HG03442 (cell line): Measurements from ENCODE around the gene PSAT1.
A peak's percentile ranks its signal among the peaks of the same experiment; 100 is the strongest.

Experiments used
- ATAC-seq: cut with Tn5 transposase; IDR thresholded peaks from one replicate; pipeline ENCODE4 v1.9.1; 2021; ENCODE audit warnings: mild to moderate bottlenecking, moderate library complexity; ENCODE audit not compliant: unreplicated experiment

Gene PSAT1

DNA sequence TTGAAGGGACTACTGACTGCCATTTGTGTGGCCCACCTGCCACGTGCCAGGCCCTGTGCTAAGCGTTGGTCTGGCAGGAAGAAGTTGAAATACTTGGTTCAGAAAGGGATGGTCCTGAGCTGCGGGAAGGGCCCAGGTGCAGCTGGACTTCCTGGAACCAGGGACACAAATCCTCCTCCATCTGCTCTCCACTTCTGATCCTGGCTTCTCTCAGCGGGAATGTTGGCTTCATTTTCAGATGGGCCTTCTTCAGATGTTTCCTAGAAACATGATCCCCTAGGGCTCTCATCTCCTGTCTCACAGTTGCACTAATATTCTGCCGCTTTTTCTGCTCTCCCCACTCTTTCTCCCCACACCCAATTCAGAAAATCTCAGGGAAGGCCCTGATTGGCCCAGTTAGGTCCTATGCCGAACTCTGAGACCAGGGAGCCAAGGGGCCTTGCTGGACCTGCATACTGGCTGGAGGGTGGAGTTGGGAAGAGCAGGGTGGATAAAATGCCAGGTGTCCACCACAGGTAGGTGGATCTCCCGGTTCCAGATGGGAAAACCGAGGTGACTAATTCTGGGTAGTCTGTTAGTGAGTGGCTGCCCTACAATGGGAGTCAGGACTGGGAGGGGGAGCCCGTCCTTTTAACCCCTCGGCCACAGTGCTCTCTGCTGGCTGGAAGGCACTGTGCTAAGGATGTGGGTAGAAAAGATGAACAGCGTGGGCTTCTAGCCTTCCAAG lies 19.4 kb downstream of the PSAT1 start:
- no peak for ATAC-seq

DNA sequence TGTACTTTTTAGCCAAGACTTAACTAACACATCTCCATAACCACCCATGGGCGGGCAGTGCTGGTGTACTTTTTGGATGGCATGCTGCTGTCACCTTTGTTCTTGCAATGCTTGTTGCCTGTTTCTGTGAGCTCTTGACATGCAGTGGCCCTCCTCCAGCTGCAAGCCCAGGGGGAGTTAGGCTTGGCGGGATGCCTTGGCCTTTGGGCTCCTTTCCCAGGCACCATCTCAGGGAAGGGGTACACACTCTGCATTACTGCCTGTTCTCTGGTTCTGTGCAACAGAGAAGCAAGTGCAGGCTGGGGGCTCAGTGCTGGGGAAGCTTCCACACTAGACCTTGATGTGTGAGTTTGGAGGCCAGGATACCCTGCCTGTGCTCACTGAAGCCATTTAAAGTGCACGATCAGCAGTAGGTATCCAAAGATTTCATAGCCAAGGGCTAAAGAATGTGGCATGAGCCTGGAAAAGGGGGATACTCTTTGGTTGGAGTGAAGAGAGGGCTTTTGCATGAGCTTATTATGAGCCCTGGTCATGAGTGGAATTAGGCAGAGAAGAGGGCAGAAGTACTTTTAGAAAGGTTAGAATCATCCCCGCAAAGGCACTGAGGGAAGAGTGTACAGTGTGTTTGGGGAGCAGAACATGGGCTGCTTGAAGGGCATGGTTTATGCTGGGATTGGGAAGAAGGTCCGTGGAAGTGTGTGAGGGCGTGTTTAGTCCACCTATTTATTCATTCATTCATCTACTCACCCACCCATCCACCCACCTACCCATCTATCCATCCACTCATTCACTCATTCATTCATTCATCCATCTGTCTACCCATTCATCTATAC lies 22.5 kb downstream of the PSAT1 start:
- no peak for ATAC-seq

DNA sequence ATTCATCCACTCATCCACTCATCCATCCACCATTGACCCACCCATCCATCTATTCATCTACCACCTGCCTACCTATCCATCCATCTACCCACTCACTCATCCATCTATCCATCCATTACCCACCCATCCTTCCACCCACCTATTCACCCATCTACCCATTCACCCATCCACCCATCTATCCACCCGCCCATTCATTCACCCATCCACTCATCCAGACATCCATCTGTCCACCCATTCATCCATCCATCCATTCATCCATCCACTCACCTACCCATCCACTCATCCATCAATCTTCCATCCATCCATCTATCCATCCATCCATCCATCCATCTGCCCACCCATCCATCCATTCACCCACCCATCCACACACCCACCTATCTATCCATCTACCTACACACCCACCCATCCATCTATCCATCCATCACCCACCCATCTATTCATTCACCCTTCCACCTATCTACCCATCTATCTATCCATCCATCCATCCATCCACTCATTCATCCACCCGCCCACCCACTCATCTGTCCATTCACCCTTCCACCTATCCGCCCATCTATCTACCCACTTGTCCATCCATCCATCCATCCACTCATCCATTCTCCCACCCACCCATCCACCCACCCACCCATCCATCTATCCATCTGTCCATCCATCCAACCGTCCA lies 23.2 kb downstream of the PSAT1 start:
- no peak for ATAC-seq

DNA sequence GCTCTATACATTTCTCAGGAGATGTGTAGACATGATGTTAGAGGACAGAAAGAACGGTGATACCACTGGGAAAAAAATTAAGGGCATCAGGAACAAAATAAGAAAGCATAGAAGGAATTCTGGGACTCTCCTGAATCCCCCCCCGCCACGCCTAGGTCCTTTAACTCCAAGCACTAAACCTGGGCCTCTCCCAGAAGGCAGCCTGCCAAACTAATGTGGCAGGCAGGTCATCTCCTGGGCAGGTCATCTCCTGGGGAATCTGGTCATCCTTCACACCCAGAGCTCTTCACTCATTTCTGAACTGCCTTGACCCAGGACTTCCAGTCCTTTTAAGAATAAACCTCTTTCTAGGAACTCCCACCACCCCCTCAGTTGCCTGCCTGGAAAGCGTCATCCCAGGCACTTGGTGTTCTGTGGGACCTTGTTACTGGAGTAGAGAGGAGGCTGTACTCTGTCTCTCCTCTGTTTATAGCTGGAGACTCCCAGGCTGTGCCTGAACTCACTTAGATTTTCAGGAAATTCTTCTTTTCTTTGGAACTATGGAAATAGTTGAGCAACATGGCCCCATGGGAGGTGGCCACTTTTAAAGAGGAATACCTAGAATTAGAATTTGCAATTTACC lies 24.1 kb downstream of the PSAT1 start:
- no peak for ATAC-seq

DNA sequence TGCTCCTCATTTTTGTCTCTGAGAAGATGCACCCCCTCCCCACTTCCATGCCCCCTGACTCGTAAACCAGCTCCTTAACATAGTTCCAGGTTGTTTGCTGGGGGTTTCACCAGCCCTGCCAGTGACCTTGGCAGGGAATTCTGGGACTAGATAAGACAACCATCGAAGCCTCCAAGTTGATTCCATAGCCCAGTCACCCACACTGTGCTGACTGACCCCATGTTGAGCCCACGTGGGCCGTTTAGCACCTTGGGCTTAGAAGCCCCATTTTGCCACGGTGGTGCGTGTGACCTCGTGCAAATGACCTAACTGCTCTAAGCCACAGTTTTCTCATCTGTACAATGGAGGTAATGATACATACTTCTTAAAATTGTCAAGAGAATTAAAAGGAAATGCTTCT lies 24.6 kb downstream of the PSAT1 start:
- ATAC-seq, result no peak

DNA sequence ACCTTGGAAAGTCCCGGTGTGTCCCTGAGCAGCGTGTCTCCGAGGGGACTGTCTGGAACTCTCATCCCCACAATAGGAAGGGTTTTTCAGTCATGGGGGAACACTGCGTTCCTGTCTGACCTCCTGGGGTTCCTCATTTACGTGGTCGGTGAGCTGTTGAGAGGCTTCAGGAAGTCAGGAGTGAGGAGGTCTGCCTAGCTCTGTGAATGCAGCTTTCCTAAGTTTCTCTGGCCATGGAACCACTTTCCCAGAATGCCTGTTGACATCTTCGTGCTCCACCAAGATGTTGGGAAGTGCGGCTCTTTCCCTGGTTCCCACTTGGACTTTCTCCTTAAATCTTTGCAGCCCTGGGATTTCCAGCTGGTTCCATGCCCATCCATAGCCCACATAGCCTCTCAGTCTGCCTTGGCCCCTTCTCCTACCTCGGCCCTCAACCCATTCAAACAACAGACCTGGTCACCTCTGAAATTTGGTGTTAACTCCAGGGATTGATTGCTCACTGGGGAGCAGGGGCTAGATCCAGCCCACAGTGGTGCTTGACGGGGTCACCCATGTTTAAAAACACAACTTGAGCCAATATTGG lies 27.2 kb downstream of the PSAT1 start:
- no peak for ATAC-seq

DNA sequence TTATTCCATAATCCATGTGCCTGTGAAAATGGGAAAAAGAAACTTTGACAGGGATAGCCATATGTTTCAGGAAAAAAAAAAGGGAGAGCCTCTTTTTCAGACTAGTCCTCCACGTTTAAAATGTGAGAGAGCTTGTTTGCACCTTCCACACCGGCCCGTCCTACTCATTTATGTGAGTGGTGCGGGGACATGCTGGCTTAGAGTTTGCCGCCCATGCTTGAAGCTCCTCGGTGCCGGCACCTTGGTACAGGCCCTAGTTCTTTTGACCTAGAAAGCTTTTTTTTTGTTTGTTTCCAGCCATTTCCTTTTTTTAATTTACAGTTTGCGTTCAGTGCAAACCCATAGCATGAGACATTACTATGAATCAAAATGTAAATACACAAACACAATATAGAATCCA lies 27.8 kb downstream of the PSAT1 start:
- ATAC-seq, result no peak

DNA sequence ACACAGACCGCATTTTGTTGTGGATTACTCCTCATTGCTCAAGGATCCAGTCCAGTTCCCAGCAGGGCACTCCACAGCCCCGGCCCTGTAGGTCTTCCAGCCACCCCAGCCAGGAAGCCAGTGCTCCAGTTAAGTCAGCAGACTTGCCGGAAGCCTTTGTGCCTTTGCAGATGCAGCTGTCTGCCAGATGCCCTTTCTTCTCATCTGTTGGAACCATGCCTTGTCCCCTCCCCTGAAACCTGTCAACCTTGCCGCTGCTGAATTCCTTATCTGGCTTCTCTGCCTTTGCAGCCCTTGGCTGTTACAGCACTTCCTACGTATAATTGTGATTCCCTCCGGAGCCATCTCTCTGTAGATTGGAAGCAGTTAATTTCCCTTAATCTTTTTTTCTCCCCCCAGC lies 28.4 kb downstream of the PSAT1 start:
- no peak for ATAC-seq

DNA sequence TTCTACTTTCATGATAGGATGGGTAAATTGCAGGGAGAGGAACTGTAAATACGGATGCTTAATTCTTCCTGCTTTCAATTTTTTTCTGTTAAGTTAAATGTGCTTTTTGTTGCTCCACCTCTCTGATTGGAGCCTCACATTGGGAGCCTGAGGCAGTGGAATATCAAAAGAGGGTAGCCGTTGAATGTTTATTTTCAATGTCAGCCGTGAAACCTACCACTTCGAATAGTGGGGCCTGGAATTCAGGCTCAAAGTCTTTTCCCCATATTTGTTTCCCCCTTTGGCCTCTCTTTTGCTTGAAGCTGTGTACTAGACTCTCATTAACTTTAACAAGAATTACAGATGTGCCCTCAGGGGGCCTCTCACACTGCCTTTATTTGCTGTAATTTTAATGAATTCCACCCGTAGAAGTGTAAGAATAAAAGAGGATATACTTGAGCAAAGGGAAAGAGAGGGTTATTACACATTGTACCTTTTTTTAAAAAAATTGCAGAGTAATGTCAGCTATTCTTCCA lies 29.0 kb downstream of the PSAT1 start:
- no peak for ATAC-seq

DNA sequence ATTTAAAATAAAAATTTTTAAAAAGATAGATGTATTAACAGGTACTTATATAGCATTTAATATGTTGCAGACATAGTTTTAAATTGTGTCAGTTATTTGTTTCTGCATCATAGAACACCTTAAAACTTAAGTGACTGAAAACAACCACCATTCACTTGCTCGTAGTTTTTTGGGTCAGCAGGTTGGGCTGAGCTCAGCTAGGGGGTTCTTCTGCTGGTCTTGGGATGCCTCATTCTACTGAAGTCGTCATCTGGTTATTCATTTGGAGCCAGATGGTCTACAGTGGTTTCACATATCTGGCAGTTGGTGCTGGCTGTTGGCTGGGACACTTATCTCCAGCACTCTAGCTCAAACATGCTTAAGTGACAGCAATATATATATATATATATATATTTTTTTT lies 29.6 kb downstream of the PSAT1 start:
- ATAC-seq, result no peak

DNA sequence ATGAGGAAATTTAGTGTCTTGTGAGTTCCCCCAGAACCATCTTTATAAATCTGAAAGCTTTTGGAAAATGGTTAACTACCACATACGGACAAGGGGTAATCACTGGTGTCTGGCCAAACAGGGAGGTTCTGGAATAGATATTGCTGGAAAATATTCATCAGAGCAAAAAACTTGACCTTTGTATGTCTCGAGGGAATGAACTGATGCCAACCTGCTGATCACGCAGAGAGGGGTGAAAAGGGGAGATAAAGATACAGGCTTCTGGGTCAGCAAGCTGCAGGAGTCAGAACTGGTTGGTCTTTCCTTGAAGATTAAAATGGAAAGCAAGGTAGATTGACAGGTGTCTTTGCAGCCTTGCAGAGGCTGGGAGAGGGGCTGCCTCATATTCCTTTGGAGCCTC lies 35.5 kb downstream of the PSAT1 start:
- no peak for ATAC-seq

DNA sequence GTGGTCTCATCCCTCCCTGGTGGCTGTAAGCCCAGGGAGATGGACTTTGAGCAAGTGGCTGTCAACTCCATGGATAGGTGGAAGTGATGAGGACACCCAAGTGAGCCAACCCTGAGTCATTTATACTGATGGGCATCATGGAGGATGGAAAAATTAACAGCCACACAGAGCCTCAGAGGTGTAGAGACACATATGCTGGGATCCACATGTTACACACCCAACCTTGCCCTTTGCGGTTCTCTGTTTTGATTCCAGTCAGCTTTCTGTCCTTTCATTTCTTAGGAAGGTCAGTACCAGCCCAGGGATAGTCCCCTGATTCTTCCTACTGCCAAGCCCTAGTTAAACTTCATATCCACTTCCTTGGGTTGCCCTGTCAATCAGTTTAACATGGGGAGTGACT lies 51.9 kb downstream of the PSAT1 start:
- no peak for ATAC-seq

DNA sequence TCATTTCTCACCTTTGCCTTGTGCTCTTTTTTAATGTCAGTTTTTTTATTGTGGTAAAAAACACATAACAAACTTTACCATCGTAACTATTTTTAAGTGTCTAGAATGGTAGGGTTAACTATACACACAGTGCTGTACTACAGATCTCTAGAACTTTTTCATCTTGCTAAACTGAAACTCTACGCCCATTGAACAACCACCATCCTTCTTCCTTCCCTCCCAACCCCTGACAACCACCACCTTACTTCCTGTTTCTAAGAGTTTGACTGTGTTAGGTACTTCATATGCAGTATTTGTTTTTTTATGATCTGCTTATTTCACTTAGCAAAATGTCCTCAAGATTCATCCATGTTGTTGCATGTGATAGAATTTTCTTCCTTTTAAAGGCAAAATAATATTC lies 54.9 kb downstream of the PSAT1 start:
- ATAC-seq, result no peak

DNA sequence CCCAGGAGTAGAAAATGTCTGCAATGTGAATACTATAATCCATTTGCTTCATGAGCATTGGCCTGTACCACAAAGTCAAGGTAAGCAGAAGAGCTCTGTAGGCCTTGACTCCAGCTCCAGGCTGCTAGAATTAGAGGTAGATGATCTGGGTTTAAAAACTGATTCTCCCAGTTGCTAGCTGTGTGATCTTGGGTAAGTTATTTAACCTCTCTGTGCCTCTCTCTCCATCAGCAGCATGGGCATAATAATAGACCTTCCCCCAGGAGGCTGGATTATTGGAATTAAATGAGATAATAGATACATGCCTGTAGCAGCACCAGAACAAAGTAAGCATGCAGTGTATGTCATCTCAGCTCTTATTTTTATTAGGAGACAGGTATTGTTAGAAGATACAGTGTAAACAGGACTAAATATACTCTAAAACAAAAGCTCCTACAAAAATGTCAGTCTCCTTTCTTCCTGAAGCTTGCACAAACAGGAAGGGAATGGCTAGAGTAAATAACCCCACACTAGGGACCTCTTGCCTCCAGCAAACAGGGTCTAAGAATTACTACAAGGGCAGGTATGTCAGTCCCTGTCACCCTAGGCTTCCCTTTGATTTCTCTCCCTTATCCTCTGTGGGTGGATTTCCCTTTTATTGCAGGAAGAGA lies 57.5 kb downstream of the PSAT1 start:
- ATAC-seq, result no peak

DNA sequence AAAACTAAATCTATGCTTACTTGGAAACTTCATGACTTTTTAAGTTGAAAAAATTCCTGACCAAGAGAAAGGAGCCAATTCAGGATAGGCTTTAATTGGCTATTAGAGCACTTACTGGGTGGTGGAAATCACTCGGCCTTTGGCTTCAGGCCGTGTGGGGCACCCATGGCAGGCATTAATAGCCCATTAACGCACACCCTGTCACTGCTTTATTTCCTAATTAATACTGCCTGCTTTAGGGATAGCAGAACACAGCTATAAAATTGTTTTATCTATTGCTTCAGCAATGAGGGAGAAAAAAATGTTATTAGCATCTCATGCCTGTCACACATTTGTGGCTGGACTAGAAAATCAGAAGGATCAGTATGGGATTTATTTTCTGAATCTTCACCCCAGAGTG lies 58.1 kb downstream of the PSAT1 start:
- ATAC-seq, result no peak

DNA sequence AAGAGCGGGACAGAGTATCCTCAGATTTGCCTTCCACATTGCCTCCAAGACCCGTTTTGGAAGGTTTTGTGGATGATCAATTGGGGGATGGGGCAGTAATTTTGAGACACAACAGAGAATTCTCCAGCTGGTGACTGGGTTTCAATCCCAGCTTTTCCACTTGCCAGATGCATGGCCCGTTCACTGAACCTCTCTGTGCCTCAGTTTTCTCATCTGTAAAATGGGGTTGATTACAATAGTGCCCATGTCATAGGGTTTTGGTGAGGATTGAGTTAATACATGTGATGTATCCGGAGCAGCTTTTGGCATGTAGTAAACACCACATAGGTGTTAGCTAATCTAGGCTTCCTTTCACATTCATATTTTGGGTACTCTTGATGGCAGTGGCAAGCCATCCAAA lies 59.7 kb downstream of the PSAT1 start:
- ATAC-seq, result no peak

DNA sequence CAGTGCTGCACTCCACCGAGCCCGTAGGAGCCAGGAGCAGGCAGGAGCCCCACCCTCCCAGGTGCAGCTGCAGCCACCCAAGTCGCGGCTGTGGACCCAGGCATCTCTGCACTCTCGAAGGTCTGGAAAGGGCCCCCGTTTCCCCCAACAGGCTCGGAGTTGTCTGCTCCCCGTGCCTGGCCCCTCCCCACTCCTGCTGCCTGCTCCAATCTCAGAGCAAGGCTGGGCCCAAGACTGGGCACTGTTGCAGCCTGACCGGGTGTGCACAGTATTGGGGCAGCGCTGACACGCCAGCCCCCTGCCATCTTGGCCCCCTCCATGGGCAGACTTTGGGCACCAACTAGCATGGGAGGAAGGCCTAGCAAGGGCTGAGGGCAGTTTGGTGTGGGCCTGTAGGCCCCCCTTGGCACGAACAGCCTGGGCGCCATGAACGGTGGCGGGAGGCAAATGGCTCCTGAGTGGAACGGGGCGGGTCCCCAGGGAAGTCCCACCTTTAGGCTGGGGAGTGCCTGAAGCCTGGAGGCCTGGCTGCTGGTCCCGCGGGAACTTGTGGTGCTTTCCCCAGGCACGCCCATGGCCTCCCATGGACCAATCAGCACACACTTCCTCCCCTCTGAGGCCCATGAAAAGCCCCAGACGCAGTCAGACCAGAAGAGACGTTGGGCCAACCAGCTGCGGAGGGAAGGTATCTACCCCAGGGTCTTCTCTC lies 60.4 kb downstream of the PSAT1 start:
- peak; percentile 82 for ATAC-seq

DNA sequence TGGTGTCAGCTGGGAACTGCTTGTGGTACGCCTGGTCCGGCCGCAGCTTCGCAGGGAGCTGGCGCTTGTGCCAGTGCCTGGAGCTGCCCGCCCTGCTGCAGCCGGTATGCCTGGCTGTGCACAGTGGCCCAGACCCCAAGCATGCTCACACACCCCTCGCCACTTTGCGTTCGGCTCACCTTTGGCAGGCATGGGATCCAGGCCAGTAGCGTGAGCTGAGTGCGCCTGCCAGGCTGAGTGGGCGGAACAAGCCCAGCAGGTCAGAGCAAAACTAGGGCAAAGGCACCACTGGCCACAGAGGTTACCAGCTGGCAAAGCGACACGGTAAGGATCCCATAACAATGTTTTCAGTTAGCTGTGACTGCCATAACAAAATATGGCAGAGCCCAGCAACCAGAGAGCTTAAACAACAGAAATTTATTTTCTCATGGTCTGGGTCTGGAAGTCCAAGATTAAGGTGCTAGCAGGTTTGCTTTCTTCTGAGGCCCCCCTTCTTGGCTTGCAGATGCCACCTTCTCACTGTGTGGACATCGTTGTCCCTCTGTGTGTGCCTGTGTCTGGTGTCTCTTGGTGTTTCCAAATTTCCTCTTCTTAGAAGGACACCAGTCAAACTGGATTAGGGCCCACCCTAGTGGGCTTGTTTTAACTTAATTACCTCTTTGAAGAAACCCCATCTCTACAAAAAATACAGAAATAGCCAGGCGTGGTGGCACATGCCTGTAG lies 61.6 kb downstream of the PSAT1 start:
- ATAC-seq, result no peak

DNA sequence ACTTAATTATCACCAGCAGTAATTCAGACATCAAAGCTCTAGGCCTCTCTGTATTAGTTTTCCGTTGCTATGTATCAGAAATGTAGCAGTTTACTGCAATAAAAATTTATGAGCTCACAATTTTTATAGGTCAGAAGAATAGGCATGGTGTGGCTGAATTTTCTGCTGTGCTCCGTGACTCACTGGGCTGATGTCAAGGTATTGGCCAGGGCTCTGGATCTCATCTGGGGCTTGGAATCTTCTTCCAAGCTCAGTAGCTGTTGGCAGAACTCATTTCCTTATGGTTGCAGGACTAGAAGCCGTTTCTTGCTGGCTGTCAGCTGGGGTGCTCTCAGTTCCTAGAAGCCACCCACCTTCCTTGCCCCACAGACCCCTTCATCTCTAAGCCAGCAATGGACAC lies 66.3 kb downstream of the PSAT1 start:
- ATAC-seq, result no peak
